AG20443 (cell line): ENCODE results near the gene HEATR3.

Experiments
- DNase-seq: peaks from one replicate; pipeline ENCODE4 v3.0.0; 2012; ENCODE audit warnings: low spot score, mixed read lengths

The HEATR3 gene

DNA sequence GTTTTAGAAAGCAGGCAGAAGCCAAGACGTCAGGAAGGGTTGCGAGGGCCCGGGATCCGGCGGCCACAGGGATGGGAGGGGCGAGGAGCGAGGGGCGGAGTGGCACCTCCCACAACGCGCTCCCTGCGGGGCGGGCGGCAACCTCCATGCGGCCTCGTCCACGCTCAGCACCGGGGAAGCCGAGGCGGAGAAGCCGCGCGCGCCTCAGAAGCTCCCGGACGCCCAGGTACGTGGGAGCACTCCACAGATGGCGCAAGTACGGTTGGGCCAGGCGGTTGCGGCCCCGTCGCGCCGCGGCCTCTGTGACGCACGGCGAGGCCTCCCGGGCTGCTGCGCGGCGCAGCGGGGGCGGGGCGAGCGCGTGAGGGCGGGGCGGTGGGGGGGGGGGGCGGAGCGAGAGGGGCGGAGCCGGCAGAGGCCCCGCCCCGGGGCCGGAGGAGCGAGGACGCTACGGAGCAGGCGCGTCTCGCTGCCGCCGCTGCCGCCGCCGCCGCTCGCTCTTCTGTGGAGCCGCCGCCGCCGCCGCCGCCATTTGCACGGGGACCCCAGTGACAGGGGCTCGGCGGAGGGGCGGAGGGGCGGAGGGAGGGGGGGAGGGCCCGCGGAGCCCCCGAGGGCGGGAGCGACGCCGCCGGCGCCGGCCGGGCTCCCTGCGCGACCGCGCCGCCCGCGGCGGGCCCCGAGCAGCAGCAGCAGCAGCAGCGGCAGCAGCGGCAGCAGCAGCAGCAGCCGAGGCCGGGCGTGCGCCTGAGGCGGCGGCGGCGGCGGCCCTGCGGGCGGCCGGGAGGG lies 87.2 kb downstream of the HEATR3 start, which contains the start of gene TENT4B:
TSS of gene TENT4B (plus strand) at position 500 of the 789 bp plus-strand sequence. CDS start 316 bp downstream, outside the sequence.
- peak; percentile 100 for DNase-seq

DNA sequence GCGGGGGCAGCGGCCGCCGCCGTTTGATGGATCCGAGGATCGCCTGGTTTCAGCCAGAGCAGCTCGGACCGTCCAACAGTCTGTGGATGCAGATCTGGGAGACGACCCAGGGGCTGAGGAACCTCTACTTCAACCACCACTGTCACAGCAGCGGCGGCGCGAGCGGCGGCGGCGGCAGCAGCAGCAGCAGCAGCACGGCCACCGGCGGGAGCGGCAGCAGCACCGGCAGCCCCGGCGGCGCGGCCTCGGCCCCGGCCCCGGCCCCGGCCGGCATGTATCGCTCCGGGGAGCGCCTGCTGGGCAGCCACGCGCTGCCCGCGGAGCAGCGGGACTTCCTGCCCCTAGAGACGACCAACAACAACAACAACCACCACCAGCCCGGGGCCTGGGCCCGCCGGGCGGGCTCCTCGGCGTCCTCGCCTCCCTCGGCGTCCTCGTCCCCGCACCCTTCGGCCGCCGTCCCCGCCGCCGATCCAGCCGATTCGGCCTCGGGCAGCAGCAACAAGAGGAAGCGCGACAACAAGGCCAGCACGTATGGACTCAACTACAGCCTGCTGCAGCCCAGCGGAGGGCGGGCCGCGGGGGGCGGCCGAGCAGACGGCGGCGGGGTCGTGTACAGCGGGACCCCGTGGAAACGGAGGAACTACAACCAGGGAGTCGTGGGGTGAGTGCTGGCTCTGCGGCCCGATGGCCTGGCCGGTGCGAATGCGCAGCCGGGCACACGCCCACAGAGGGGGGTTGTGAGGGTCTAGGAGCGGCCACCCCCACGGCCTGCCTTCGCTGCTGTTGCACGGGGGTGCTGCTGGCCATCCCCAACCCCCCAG lies 88.0 kb downstream of the HEATR3 start:
- DNase-seq, result peak; percentile 48

DNA sequence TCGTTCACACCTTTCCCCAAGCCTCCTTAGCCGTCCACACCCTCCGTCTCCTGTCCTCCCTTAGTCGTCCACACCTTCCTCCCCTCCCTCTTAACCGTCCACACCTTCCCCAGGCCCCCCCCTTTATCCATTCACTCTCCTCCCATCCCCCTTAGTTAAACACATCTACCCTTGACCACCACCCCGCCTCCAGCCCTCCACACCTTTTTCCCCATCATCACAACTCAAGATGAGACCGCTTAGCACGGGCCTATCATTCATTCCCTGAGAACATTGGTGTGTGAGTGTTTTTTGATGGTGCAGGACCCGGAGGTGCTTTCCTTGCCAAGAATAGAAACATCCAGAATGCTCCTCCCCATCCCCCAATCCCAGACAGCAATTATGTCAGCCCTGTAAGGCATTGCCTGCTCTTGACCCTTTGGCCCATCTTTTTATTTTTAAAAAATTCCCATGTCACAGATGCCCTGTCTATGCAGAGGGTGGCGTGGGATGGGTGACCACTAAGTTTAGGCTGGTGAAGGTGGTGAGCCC lies 88.7 kb downstream of the HEATR3 start:
- no peak for DNase-seq

DNA sequence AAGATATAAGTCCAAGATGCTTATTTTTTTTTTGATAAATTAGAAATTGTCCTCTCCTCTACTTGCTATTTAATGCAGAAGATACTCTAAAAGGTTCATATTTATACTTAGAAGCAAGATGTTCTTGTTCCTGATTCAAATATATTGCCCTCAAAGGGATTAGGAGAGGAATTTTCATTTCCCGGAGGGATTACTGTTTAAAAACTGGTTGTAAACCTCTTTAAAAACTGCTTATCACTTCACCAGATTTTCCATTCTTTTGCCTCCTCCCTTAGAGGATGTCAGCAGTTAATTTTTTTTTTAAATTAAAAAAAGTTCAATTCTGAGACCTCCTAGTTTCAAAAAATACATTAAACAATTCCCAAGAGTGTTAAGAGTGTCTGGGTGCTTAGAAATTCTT lies 90.2 kb downstream of the HEATR3 start:
- no peak for DNase-seq
